Stomach (tissue), 4 donors: ENCODE data around the gene NLGN4X.

Source experiments
- CTCF ChIP-seq, 7 experiments: fragments of 450-650 bp in 4 of 7; fragments of 200-600 bp in 3 of 7; sonication (generic) in 3 of 7; IDR thresholded peaks; one replicate each; pipeline ENCODE4 v1.5.1; 2016 to 2019; ENCODE audit warnings: antibody characterized with exemption in 7 of 7, control low read depth in 2 of 7, mild to moderate bottlenecking in 1 of 7
- EP300 ChIP-seq: sonication (generic); formaldehyde crosslinking; IDR thresholded peaks from one replicate; pipeline ENCODE4 v1.6.1; 2017; ENCODE audit warnings: antibody characterized with exemption
- POLR2A ChIP-seq, 4 donors: fragments of 450-650 bp; IDR thresholded peaks; one replicate each; pipeline ENCODE4 v1.6.1; 2016; ENCODE audit warnings: antibody characterized with exemption in 4 of 4, control low read depth in 2 of 4, mild to moderate bottlenecking in 1 of 4, moderate library complexity in 1 of 4
- POLR2AphosphoS5 ChIP-seq, 3 donors: sonication (generic); formaldehyde crosslinking; IDR thresholded peaks; one replicate each; pipeline ENCODE4 v1.6.1; 2016; ENCODE audit warnings: antibody characterized with exemption in 3 of 3

- TF ChIP-seq EP300: no peak
- no peak for TF ChIP-seq CTCF (IDR thresholded peaks at IDR 0.05)
- no peak for TF ChIP-seq POLR2AphosphoS5 (IDR thresholded peaks at IDR 0.05)
- TF ChIP-seq POLR2A (IDR thresholded peaks at IDR 0.05): no peak
Observed at GRCh38 chrX:6024204-6024603, 204.5 kb downstream of the NLGN4X start.
